B cell (primary cell): ENCODE results near the gene PDXP. TPM values are rescaled to one million over a fixed set of nuclear protein-coding genes. Genes with fewer than 3 reads are reported as not detected.

Experiments
- ATAC-seq: fragments of 200-7000 bp; cut with Tn5 transposase; one replicate; pipeline ENCODE4 v1.10.0; 2021; ENCODE audit warnings: low read depth, mild to moderate bottlenecking, moderate number of reproducible peaks, moderate library complexity
- CTCF ChIA-PET: fragments of 350-600 bp; sonication (Branson Sonifier 250); formaldehyde crosslinking; loops from one replicate; lab custom pipeline; 2021; ENCODE audit warnings: antibody characterized with exemption, inconsistent platforms; lab: Charles Lee
- POLR2A ChIA-PET: fragments of 350-600 bp; sonication (Branson Sonifier 250); formaldehyde crosslinking; loops from one replicate; lab custom pipeline; 2021; ENCODE audit warnings: antibody characterized with exemption; lab: Charles Lee
- DNase-seq: peaks from one replicate; pipeline ENCODE4 v3.0.0; 2013
- H2AFZ ChIP-seq: 2 replicates; pipeline ENCODE4 v1.6.1; 2012; ENCODE audit warnings: mild to moderate bottlenecking, low read depth, low read length; ENCODE audit not compliant: insufficient read depth, poor library complexity, severe bottlenecking
- H3K27ac ChIP-seq, 2 donors: 1 replicate in 1 of 2; 2 replicates in 1 of 2; pipeline ENCODE4 v1.5.1; 2012 to 2013; ENCODE audit warnings: low read length in 2 of 2, mild to moderate bottlenecking in 2 of 2, moderate library complexity in 1 of 2
- H3K27me3 ChIP-seq, 4 experiments: fragments of 200-600 bp in 1 of 4; sonication (generic) in 1 of 4; replicated peaks in 1 of 4; 1 replicate in 2 of 4; 2 replicates in 2 of 4; pipeline versions ENCODE4 v1.6.1 to v1.7.0; 2013 to 2016; ENCODE audit warnings: low read length in 3 of 4, mild to moderate bottlenecking in 2 of 4, mixed read lengths in 1 of 4, moderate library complexity in 1 of 4; ENCODE audit not compliant: insufficient read depth in 4 of 4, control insufficient read depth in 3 of 4; ENCODE audit errors: control extremely low read depth in 1 of 4
- H3K36me3 ChIP-seq, 2 experiments: replicated peaks in 1 of 2; 1 replicate in 1 of 2; 2 replicates in 1 of 2; pipeline versions ENCODE4 v1.6.1 to v1.7.1; 2013; ENCODE audit warnings: low read length in 1 of 2; ENCODE audit not compliant: insufficient read depth in 2 of 2, control insufficient read depth in 1 of 2; ENCODE audit errors: control extremely low read depth in 1 of 2, extremely low read depth in 1 of 2
- H3K4me1 ChIP-seq, 2 donors: fragments of 200-600 bp in 1 of 2; sonication (generic) in 1 of 2; 1 replicate in 1 of 2; 2 replicates in 1 of 2; pipeline versions ENCODE4 v1.5.1 to v1.6.1; 2013 to 2017; ENCODE audit warnings: low read length in 2 of 2; ENCODE audit not compliant: control insufficient read depth in 2 of 2, insufficient read depth in 2 of 2
- H3K4me2 ChIP-seq: replicated peaks from 2 replicates; pipeline ENCODE3; 2012; ENCODE audit warnings: mild to moderate bottlenecking, low read depth, low read length; ENCODE audit not compliant: poor library complexity, severe bottlenecking
- H3K4me3 ChIP-seq, 5 experiments: fragments of 200-600 bp in 1 of 5; sonication (generic) in 1 of 5; 1 replicate in 3 of 5; 2 replicates in 2 of 5; pipeline versions ENCODE4 v1.5.1 to v1.7.0; 2011 to 2016; ENCODE audit warnings: low read length in 4 of 5, mild to moderate bottlenecking in 4 of 5, low read depth in 2 of 5, control low read depth in 1 of 5, moderate library complexity in 1 of 5; ENCODE audit not compliant: insufficient read depth in 1 of 5; ENCODE audit errors: control extremely low read depth in 1 of 5, extremely low read depth in 1 of 5
- H3K79me2 ChIP-seq: fragments of 200-600 bp; sonication (generic); one replicate; pipeline ENCODE4 v1.6.0; 2016; ENCODE audit warnings: low read length; ENCODE audit not compliant: control insufficient read depth, insufficient read depth
- H3K9ac ChIP-seq: fragments of 200-600 bp; sonication (generic); 2 replicates; pipeline ENCODE4 v1.6.1; 2017; ENCODE audit warnings: mild to moderate bottlenecking, low read length, moderate library complexity
- H3K9me3 ChIP-seq, 3 donors: one replicate each; pipeline versions ENCODE4 v1.6.1 to v1.7.1; 2013; ENCODE audit warnings: low read length in 2 of 3; ENCODE audit not compliant: control insufficient read depth in 2 of 3, insufficient read depth in 1 of 3; ENCODE audit errors: control extremely low read depth in 1 of 3
- H4K20me1 ChIP-seq: 2 replicates; pipeline ENCODE4 v1.6.0; 2012; ENCODE audit warnings: mild to moderate bottlenecking, low read length; ENCODE audit not compliant: insufficient read depth, control insufficient read depth, poor library complexity, severe bottlenecking
- H3K27ac Mint-ChIP-seq: one replicate; pipeline ENCODE4 v1.8.0; 2021; ENCODE audit warnings: mixed read lengths
- H3K27me3 Mint-ChIP-seq: one replicate; pipeline ENCODE4 v1.8.0; 2021; ENCODE audit warnings: mixed read lengths
- H3K4me1 Mint-ChIP-seq: one replicate; pipeline ENCODE4 v1.8.0; 2021; ENCODE audit warnings: mixed read lengths
- H3K4me3 Mint-ChIP-seq: one replicate; pipeline ENCODE4 v1.8.0; 2021; ENCODE audit warnings: mixed read lengths
- H3K9me3 Mint-ChIP-seq: one replicate; pipeline ENCODE4 v1.8.0; 2022; ENCODE audit warnings: mixed read lengths; ENCODE audit not compliant: insufficient read depth
- EZH2 ChIP-seq: IDR thresholded peaks from 2 replicates; pipeline ENCODE4 v1.6.1; 2012; ENCODE audit warnings: borderline replicate concordance, low read depth, mild to moderate bottlenecking, moderate library complexity, low read length; ENCODE audit not compliant: insufficient read depth, poor library complexity, severe bottlenecking
- WGBS: methylation state at CpG from one replicate; pipeline ENCODE4 v1.1.5; 2013; ENCODE audit warnings: missing lambda C conversion rate; ENCODE audit not compliant: insufficient coverage; 5-methylcytosine and 5-hydroxymethylcytosine counted together
- intact Hi-C: fragments of 100-400 bp; cut with micrococcal nuclease; formaldehyde crosslinking; loops from one replicate; pipeline ENCODE4 v1.10.0; 2022
- polyA plus RNA-seq: library from polyadenylated mRNA; depleted of rRNA; stranded (reverse); fragments of >200 nt; gene quantifications from 2 replicates; pipeline ENCODE4 v1.2.3, GENCODE V29; 2012
- total RNA-seq, 2 donors: library from RNA; stranded (reverse); fragments of 120-200 nt in 1 of 2; gene quantifications; 1 replicate in 1 of 2; 2 replicates in 1 of 2; pipeline versions ENCODE4 v1.2.3 to v1.2.4, GENCODE V29; 2013 to 2022
- TF ChIP-seq, protein P1 (sequence below): fragments of 200-600 bp; IDR thresholded peaks from one replicate; pipeline ENCODE4 v1.8.0; 2022; ENCODE audit warnings: antibody characterized with exemption, mild to moderate bottlenecking

PDXP gene
- total and polyA plus RNA-seq, 2 donors (not counting 1 experiment from before 2014, with no cell fraction given): 16.6 to 17.5 TPM

DNA sequence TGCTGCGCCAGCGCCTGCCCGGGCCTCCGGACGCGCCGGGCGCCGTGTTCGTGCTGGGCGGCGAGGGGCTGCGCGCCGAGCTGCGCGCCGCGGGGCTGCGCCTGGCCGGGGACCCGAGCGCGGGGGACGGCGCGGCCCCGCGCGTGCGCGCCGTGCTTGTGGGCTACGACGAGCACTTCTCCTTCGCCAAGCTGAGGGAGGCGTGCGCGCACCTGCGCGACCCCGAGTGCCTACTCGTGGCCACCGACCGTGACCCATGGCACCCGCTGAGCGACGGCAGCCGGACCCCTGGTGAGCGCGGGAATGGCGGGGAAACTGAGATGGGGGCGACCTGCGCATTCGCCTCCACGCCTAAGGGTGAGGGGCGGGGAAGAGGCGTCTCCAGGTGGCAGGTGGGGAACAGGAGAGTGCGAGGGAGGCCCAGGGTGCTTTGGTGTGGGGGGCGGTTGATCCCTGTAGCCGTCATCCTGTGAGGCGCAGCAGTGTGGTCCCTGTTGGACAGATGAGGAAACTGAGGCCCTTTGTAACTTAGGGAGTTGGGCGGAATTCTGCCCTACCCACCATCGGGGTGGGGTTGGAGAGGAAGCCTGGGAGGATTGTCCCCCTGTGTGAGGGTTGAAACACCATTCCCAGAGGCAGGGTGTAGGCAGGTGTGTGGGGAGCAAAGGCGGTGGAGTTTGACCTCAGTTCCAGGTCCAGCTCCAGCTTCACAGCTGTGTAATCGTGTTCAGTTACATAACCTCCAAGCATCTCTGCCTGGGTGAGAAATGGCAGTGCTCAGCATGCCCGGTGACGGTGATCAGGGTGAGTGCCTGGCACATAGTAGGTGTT is 758 bp downstream of the PDXP start:
- peak overlapping the region; percentile 88 for H3K27ac Mint-ChIP-seq
- Histone ChIP-seq H3K27me3 (no peaks in the 10 kb centered on the region), H3K36me3 (peaks cover 0 to 5% of the 10 kb centered on the region in 2 experiments), H4K20me1 (peaks cover 8% of the 10 kb centered on the region), H2AFZ (peak overlapping the region; percentile 66), H3K4me1 (peaks cover 38 to 49% of the 10 kb centered on the region in 2 donors), H3K4me2 (peak overlapping the region; percentile 97), H3K79me2 (peaks cover 45% of the 10 kb centered on the region), H3K9me3 (no peaks in the 10 kb centered on the region), H3K27ac (peak overlapping the region; percentile 48 to 71), H3K4me3 (peak overlapping the region; percentile 39 to 71 (median 56)), H3K9ac (peak overlapping the region; percentile 66)
- intact Hi-C loops: no loop called here
- no peaks in the 10 kb centered on the region for H3K27me3 Mint-ChIP-seq
- H3K9me3 Mint-ChIP-seq: no peaks in the 10 kb centered on the region
- peak overlapping the region; percentile 89 for H3K4me3 Mint-ChIP-seq
- CTCF ChIA-PET: interaction anchor here (1.2 to 22.6 kb wide), 11 partner anchors 9 to 204 kb away, joined by 3 to 462 read pairs (median 13); partner anchors contain the start of genes GGA1, LGALS1 and NOL12
- peak; percentile 74 for DNase-seq
- TF ChIP-seq, protein P1, sequence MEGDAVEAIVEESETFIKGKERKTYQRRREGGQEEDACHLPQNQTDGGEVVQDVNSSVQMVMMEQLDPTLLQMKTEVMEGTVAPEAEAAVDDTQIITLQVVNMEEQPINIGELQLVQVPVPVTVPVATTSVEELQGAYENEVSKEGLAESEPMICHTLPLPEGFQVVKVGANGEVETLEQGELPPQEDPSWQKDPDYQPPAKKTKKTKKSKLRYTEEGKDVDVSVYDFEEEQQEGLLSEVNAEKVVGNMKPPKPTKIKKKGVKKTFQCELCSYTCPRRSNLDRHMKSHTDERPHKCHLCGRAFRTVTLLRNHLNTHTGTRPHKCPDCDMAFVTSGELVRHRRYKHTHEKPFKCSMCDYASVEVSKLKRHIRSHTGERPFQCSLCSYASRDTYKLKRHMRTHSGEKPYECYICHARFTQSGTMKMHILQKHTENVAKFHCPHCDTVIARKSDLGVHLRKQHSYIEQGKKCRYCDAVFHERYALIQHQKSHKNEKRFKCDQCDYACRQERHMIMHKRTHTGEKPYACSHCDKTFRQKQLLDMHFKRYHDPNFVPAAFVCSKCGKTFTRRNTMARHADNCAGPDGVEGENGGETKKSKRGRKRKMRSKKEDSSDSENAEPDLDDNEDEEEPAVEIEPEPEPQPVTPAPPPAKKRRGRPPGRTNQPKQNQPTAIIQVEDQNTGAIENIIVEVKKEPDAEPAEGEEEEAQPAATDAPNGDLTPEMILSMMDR: no peak
- TF ChIP-seq EZH2: no peak
- WGBS: 4% methylated on average over 68 of the region's 68 CpGs
- POLR2A ChIA-PET: interaction anchor here (0.7 to 3.0 kb wide), 9 partner anchors 17 to 51 kb away, joined by 3 to 44 read pairs (median 7); partner anchors contain the start of genes GGA1, LGALS1 and NOL12
- ATAC-seq: no peak
- peaks cover 49% of the 10 kb centered on the region for H3K4me1 Mint-ChIP-seq
